Measurements from ENCODE around the gene ZNF654. TPM values are rescaled to one million over a fixed set of nuclear protein-coding genes. Genes with fewer than 3 reads are reported as not detected.

Gene ZNF654
- total and polyA plus RNA-seq, 10 of the 15 experiments (the other 5 are each of a cell fraction or from before 2014, with no cell fraction given): 2.7 to 14.2 (median 10.0) TPM

DNA sequence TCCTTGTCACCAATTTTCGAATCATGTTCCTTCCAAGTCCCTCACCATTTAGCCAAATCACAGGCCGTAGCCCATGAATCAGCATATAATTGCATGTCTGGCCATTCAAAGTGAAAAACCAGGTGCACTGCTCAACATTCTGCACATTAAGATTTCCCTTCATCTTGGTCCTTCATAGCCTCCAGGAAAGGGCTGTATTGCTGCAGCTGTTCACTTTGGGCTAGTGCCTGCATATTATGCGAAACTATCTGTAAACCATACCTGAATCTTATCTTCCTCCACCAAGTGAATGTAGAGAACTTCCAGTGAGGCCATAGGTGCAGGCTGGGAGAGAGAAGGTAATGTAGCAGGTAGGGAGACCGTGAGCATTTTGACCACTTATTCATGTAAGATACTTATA, 18.5 kb upstream of the ZNF654 start:
- WGBS (ENCODE audit: insufficient coverage, insufficient replicate concordance, low lambda C conversion rate, missing lambda C conversion rate): 53% methylated on average over 4 of the region's 4 CpGs
- no peaks in the 10 kb centered on the region for H4K20me1 ChIP-seq (ENCODE audit: control insufficient read depth, insufficient read depth)
- TF ChIP-seq DPF2 (IDR thresholded peaks at IDR 0.05) (no peak), NRF1 (conservative IDR thresholded peaks at IDR 0.05; ENCODE audit: low read depth, low read length) (no peak), MEF2A (IDR thresholded peaks at IDR 0.05; ENCODE audit: insufficient read depth, low read depth, low read length) (no peak), MYB (IDR thresholded peaks at IDR 0.05; ENCODE audit: borderline replicate concordance, low read depth, low read length) (no peak), WRNIP1 (IDR thresholded peaks at IDR 0.05; ENCODE audit: borderline replicate concordance, low read depth, low read length) (no peak), HDAC2 (IDR thresholded peaks at IDR 0.05) (no peak), MXI1 (IDR thresholded peaks at IDR 0.05; ENCODE audit: low read depth, low read length) (no peak), HDAC6 (IDR thresholded peaks at IDR 0.05; ENCODE audit: unreplicated experiment) (no peak), SPI1 (IDR thresholded peaks at IDR 0.05; ENCODE audit: borderline replicate concordance, insufficient read depth, low read depth, low read length) (no peak), MEF2B (IDR thresholded peaks at IDR 0.05; ENCODE audit: partially characterized antibody, poor library complexity, severe bottlenecking) (no peak), MYC (IDR thresholded peaks at IDR 0.05; ENCODE audit: insufficient read depth, insufficient read length, insufficient replicate concordance, low read length, severe bottlenecking) (no peak), SREBF1 (IDR thresholded peaks at IDR 0.05; ENCODE audit: low read length) (no peak)
- TF ChIP-seq, protein P1, sequence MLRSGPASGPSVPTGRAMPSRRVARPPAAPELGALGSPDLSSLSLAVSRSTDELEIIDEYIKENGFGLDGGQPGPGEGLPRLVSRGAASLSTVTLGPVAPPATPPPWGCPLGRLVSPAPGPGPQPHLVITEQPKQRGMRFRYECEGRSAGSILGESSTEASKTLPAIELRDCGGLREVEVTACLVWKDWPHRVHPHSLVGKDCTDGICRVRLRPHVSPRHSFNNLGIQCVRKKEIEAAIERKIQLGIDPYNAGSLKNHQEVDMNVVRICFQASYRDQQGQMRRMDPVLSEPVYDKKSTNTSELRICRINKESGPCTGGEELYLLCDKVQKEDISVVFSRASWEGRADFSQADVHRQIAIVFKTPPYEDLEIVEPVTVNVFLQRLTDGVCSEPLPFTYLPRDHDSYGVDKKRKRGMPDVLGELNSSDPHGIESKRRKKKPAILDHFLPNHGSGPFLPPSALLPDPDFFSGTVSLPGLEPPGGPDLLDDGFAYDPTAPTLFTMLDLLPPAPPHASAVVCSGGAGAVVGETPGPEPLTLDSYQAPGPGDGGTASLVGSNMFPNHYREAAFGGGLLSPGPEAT (IDR thresholded peaks at IDR 0.05; ENCODE audit: low read depth): no peak
- TF ChIP-seq, protein P2, sequence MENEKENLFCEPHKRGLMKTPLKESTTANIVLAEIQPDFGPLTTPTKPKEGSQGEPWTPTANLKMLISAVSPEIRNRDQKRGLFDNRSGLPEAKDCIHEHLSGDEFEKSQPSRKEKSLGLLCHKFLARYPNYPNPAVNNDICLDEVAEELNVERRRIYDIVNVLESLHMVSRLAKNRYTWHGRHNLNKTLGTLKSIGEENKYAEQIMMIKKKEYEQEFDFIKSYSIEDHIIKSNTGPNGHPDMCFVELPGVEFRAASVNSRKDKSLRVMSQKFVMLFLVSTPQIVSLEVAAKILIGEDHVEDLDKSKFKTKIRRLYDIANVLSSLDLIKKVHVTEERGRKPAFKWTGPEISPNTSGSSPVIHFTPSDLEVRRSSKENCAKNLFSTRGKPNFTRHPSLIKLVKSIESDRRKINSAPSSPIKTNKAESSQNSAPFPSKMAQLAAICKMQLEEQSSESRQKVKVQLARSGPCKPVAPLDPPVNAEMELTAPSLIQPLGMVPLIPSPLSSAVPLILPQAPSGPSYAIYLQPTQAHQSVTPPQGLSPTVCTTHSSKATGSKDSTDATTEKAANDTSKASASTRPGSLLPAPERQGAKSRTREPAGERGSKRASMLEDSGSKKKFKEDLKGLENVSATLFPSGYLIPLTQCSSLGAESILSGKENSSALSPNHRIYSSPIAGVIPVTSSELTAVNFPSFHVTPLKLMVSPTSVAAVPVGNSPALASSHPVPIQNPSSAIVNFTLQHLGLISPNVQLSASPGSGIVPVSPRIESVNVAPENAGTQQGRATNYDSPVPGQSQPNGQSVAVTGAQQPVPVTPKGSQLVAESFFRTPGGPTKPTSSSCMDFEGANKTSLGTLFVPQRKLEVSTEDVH (IDR thresholded peaks at IDR 0.05; ENCODE audit: low read depth, partially characterized antibody): no peak
- TF ChIP-seq, protein P3, sequence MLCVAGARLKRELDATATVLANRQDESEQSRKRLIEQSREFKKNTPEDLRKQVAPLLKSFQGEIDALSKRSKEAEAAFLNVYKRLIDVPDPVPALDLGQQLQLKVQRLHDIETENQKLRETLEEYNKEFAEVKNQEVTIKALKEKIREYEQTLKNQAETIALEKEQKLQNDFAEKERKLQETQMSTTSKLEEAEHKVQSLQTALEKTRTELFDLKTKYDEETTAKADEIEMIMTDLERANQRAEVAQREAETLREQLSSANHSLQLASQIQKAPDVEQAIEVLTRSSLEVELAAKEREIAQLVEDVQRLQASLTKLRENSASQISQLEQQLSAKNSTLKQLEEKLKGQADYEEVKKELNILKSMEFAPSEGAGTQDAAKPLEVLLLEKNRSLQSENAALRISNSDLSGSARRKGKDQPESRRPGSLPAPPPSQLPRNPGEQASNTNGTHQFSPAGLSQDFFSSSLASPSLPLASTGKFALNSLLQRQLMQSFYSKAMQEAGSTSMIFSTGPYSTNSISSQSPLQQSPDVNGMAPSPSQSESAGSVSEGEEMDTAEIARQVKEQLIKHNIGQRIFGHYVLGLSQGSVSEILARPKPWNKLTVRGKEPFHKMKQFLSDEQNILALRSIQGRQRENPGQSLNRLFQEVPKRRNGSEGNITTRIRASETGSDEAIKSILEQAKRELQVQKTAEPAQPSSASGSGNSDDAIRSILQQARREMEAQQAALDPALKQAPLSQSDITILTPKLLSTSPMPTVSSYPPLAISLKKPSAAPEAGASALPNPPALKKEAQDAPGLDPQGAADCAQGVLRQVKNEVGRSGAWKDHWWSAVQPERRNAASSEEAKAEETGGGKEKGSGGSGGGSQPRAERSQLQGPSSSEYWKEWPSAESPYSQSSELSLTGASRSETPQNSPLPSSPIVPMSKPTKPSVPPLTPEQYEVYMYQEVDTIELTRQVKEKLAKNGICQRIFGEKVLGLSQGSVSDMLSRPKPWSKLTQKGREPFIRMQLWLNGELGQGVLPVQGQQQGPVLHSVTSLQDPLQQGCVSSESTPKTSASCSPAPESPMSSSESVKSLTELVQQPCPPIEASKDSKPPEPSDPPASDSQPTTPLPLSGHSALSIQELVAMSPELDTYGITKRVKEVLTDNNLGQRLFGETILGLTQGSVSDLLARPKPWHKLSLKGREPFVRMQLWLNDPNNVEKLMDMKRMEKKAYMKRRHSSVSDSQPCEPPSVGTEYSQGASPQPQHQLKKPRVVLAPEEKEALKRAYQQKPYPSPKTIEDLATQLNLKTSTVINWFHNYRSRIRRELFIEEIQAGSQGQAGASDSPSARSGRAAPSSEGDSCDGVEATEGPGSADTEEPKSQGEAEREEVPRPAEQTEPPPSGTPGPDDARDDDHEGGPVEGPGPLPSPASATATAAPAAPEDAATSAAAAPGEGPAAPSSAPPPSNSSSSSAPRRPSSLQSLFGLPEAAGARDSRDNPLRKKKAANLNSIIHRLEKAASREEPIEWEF (IDR thresholded peaks at IDR 0.05; ENCODE audit: insufficient replicate concordance, low read depth, low read length): no peak

More for the DNA sequence above, 18.5 kb upstream of the ZNF654 start:
- no peaks in the 10 kb centered on the region for H3K27me3 ChIP-seq (replicated peaks in 1 of 2; ENCODE audit: control insufficient read depth in 2 of 2, insufficient read depth in 2 of 2, low read length in 1 of 2)
- H3K4me3 ChIP-seq: no peak overlapping the region
- SMC1A ChIA-PET (ENCODE audit: uncharacterized antibody, unreplicated experiment): interaction anchor here (0.9 kb wide), 1 partner anchor 11 kb away, joined by 3 read pairs; no protein-coding TSS in a partner anchor
- intact Hi-C loops (cut with micrococcal nuclease; ENCODE audit: unreplicated experiment) (no loop called here), in situ Hi-C loops (cut with MboI) (no loop called here)
- H3K9ac ChIP-seq (ENCODE audit: control insufficient read depth, insufficient read depth, low read length): no peak overlapping the region
- H3K4me1 ChIP-seq (ENCODE audit: control insufficient read depth, insufficient read depth, low read length): no peaks in the 10 kb centered on the region
- RAD21 ChIA-PET (ENCODE audit: unreplicated experiment): no interaction called here
- H3K79me2 ChIP-seq (ENCODE audit: control insufficient read depth, insufficient read depth, low read length): no peaks in the 10 kb centered on the region
- H3K9me3 ChIP-seq (replicated peaks; ENCODE audit: control insufficient read depth, insufficient read depth, low read length): no peaks in the 10 kb centered on the region; the same call in 2 of the 3 replicates
- H2AFZ ChIP-seq (ENCODE audit: control insufficient read depth, low read depth, low read length): no peak overlapping the region
- H3K36me3 ChIP-seq (ENCODE audit: control insufficient read depth in 2 of 2, insufficient read depth in 2 of 2, low read length in 1 of 2): no peaks in the 10 kb centered on the region
- DNase-seq (ENCODE audit: low read depth, low spot score) (no peak), FAIRE-seq (no peak), ATAC-seq (no peak)
- CTCF ChIA-PET: interaction anchor here (0.6 kb wide), 1 partner anchor 10 kb away, joined by 3 read pairs; no protein-coding TSS in a partner anchor
- BruUV-seq (replicated peaks): no TSS peak
- POLR2A ChIA-PET: no interaction called here
- no peak overlapping the region for H3K27ac ChIP-seq (ENCODE audit: control insufficient read depth, insufficient read depth)
- no peak overlapping the region for H3K4me2 ChIP-seq (ENCODE audit: control insufficient read depth, insufficient read depth)
